ENCODE results near the gene CTSA. TPM values are rescaled to one million over a fixed set of nuclear protein-coding genes. Genes with fewer than 3 reads are reported as not detected.
"Not testable (repeated sequence)": the region's sequence is repeated elsewhere in the genome, so short reads cannot be mapped to it uniquely, and the experiment has no call there.

The CTSA gene
- total RNA-seq, 1 donor from 2014 or later = 64.2 TPM

GRCh38 chr20:45866454-45866853, 24.7 kb upstream of the CTSA start:
- DNase-seq (ENCODE audit: low read depth) = no peak

DNA sequence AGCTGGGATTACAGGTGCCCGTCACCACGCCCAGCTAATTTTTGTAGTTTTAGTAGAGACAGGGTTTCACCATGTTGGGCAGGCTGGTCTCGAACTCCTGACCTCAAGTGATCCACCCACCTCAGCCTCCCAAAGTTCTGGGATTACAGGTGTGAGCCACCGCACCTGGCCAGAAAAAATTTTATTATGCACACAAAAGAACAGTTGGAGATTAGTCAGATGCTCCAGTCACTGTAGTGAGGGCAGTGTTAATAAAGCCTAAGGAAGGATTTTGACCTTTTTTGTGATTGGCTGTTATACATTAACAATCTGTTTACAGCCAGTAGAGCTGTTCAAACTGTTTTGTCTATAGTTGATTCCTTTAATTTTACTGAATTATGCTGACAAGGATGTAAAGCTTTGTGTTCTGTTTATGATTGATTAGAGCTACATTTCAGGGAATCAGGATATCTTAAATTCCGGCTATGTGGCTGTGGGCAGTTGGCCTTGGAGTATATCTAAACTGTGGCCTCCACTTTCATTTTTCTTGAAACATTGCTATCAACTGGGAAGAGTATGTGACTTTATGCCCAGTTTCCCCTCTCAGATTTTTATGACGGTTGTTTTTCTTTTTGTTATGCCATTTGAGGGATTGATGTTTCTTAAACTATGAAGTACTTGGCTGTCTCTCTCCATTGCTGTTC, 23.9 kb upstream of the CTSA start:
- no peak for DNase-seq (ENCODE audit: low read depth)

GRCh38 chr20:45867819-45868176, 23.3 kb upstream of the CTSA start:
- DNase-seq (ENCODE audit: low read depth) = peak; percentile 81

DNA sequence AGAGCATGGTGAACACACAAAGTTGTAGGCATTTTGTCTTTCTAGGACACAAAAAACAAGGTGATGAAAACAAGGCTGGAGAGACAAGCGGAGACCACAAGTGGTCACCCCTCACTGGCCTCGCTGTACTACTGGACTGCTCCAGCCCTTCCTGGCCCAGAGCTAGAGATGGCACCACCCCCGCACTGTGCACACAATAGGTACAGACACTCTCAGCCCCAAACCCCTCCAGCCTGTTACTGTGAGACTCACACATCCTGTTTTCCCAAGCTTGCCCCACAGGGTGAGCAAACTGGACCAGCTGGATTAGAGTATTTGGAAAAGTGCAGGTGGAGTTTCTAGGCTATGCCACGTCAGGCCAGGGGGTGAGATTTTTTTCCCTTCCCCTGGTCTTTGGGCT, 18.5 kb upstream of the CTSA start:
- no peak for DNase-seq (ENCODE audit: low read depth)

GRCh38 chr20:45873409-45874103, 17.6 kb upstream of the CTSA start:
- DNase-seq (ENCODE audit: low read depth) = no peak

DNA sequence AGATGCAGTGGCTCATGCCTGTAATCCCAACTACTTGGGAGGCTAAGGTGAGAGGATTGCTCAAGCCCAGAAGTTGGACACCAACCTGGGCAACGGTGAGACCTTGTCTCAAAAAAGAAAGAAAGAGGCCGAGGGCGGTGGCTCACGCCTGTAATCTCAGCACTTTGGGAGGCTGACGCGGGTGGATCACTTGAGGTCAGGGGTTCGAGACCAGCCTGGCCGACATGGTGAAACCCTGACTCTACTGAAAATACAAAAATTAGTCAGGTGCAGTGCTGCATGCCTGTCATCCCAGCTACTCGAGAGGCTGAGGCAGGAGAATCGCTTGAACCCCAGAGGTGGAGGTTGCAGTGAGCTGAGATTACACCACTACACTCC, 17.0 kb upstream of the CTSA start:
- DNase-seq (ENCODE audit: low read depth) = not testable (repeated sequence)

GRCh38 chr20:45874576-45874975, 16.6 kb upstream of the CTSA start:
- DNase-seq (ENCODE audit: low read depth) = no peak

DNA sequence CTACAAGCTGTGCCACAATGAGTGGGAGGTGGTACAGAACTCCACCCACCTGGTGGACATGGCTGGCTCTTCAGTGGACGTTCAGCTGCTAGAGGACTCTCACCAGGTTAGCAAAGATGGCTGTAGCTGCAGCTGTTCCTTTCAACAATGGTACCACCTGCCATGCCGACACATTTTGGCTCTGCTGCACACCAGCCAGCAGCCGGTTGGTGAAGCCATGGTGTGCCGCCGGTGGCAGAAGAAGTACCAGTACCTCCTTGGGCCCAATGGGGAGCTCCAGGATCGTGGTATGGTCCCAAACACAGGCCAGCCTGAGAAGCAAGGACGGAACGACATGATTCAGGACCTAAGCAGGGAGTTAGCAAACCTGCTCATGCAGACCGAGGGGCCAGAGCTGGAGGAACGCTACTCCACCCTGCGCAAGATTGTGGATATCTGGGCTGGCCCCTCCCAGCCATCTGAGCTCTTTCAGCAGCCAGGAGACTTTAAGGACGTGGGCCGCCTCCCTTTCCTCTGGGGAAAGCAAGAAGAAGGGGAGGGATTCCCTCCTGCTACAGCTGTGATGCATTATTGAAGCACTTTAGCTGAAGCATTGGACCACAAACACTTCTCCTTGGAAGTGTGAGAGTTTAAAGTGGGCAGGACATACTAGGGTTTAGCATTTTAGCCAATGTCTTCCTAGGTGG, 12.9 kb upstream of the CTSA start:
- DNase-seq (ENCODE audit: low read depth) = no peak

DNA sequence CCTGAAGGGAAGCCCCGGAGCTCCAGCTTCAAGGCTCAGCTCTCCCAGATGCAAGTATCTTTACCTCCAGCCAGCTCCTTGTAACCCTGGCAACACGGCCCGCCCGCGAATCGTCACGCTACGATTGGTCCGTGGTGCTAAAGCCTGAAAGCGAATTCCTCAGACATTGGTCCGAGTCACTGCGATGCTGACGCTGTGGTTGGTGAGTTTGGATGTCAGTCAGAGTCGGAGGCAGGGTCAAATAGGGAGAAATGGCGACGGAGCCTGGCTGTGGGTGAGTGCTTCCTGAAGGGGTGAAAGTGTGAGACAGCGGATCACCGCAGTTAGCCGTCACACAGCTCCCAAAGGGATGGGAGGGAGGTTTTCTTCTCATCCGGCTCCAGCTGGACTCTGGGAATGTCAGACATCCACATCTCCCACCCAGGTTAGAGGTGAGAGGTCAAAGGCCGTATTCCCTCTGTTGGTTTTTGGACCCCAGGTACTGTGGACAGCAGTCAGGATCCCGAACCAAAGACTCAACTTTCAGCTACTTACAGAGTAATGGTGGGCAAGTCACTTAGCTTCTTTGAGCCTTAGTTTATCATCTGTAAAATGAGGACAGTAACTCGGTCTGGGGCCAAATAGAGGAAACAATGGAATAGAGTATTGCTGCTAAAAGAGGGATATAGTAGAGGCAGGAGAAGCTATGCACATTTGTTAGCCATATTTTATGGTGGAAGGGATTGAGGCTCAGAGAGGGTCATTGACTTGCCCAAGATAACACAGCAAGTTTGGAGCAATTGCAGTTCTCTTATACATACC, 9.9 kb upstream of the CTSA start, which contains the start of gene ZSWIM1:
Gene ZSWIM1 (plus strand): TSS at position 240 of the 801 bp plus-strand sequence. CDS start 1,366 bp downstream, outside the sequence.
- peak; percentile 98 for DNase-seq (ENCODE audit: low read depth)

GRCh38 chr20:45882469-45883099, 8.6 kb upstream of the CTSA start:
- no peak for DNase-seq (ENCODE audit: low read depth)

DNA sequence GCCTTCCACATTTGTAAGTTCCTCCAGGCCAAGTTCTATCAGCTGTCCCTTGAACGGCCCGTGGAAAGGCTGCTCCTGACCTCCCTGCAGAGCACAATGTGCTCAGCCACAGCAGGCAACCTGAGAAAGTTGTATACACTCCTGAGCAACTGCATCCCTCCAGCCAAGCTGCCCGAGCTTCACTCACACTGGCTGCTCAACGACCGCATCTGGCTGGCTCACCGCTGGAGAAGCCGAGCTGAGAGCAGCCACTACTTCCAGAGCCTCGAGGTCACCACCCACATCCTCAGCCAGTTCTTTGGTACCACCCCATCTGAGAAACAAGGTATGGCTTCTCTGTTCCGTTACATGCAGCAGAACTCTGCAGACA, 8.1 kb upstream of the CTSA start:
- no peak for DNase-seq (ENCODE audit: low read depth)

GRCh38 chr20:45886590-45887345, 4.4 kb upstream of the CTSA start:
- DNase-seq (ENCODE audit: low read depth) = no peak

GRCh38 chr20:45887346-45887715, 3.8 kb upstream of the CTSA start, which contains the start of gene SPATA25:
Gene SPATA25 (minus strand): TSS chr20:45887622. CDS start chr20:45887590, 32 bp downstream.
- DNase-seq (ENCODE audit: low read depth) = no peak

DNA sequence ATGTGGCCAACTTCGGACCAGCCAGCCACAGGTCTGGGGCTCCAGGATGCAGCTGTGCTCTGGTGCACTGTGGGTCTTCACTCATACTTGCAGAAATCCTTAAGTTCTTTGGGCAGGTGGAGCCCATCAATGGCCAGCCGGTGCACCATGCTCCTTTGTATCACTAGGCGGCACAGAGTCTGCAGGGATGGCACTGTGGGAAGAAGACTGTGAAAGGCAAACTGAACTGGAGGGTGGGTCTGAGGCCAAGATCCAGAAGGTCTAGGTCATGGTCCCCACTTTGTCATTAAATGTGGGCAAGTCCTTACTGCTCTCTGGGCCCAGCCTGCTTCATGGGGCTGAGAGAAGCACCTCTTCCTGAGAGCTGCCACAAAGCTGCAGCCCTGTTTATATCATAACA, 2.5 kb upstream of the CTSA start:
- DNase-seq (ENCODE audit: low read depth) = no peak

- peak; percentile 64 for DNase-seq (ENCODE audit: low read depth)
Observed at GRCh38 chr20:45890077-45890984, 804 bp upstream of the CTSA start.

GRCh38 chr20:45892049-45892825, 1.1 kb downstream of the CTSA start:
- DNase-seq (ENCODE audit: low read depth) = peak; percentile 41

- no peak for DNase-seq (ENCODE audit: low read depth)
Observed at GRCh38 chr20:45892828-45893500, 1.8 kb downstream of the CTSA start.

DNA sequence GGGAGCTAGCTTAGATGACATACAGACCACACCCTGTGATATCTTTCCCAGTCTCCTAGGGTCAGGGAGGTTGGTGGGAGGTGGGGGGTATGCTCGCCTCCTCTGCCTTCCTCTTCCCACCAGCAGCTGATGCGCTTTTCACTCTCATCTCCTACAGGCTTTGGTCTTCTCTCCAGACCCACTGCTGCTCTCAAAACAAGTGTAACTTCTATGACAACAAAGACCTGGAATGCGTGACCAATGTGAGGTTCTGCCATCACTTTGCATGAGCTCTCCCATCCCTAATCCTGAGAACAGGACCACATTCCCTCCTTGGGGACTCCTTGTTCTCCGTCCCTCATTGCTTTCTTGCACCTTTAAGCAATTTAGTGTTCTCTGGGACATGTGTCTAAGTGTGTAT, 2.7 kb downstream of the CTSA start:
- no peak for DNase-seq (ENCODE audit: low read depth)
